ENCODE results near the gene MFF. TPM values are rescaled to one million over a fixed set of nuclear protein-coding genes. Genes with fewer than 3 reads are reported as not detected.

Gene MFF
- polyA plus RNA-seq, 1 of the 3 experiments (the other 2 are of a cell fraction), result 51.0 TPM

DNA sequence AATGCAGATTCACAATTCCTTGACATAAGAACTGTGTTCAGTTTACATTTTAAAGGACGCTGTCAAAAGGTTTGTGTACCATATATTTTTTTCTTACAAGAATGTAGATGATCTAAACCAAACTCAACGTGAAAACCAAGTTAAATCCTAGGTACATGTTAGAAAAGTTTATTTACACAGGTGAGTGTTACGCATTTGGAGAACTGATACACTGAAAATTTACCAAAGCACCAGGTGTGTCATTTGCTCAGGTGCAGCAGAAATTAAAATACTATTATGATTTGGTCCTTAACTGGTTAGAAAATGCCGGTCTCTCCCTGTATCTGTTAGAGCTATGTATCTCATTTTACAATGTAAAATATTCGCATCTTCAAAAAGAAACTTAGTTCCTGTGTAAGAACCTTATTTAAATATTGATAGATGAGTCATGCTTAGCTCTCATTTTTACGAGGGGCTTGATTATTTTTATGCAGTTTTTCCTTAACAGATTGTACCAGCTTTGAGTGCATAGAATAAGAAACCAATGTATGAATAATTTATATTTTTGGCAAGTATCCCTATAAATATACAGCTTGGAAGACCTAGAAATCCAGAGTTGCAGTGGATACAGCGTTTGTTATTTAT is 25.1 kb downstream of the MFF start:
- Histone ChIP-seq H3K9me3 (no peaks in the 10 kb centered on the region), H3K36me3 (replicated peaks in 1 of 2; ENCODE audit: control insufficient read depth in 1 of 2, insufficient read depth in 2 of 2, low read length in 1 of 2) (peaks cover 29 to 77% of the 10 kb centered on the region in 2 experiments), H3K79me2 (ENCODE audit: insufficient read depth) (no peaks in the 10 kb centered on the region), H3K4me2 (no peak overlapping the region), H3F3A (replicated peaks; ENCODE audit: insufficient read depth) (no peaks in the 10 kb centered on the region), H4K20me1 (ENCODE audit: insufficient read depth) (no peaks in the 10 kb centered on the region), H3K4me1 (ENCODE audit: control insufficient read depth in 1 of 2, insufficient read depth in 2 of 2, low read depth in 1 of 2, low read length in 1 of 2) (no peaks in the 10 kb centered on the region), H3K4me3 (ENCODE audit: low read depth in 2 of 2, low read length in 1 of 2) (no peak overlapping the region), H2AFZ (ENCODE audit: low read depth) (no peak overlapping the region), H3K27ac (ENCODE audit: low read depth in 2 of 2, low read length in 1 of 2) (no peak overlapping the region), H3K27me3 (ENCODE audit: insufficient read depth) (no peaks in the 10 kb centered on the region), H3K9ac (no peak overlapping the region), H3K9me2 (no peaks in the 10 kb centered on the region)
- no peak for DNase-seq
- 92% methylated on average over 7 of the region's 7 CpGs for WGBS (ENCODE audit: low lambda C conversion rate)
- POLR2A ChIA-PET, result no interaction called here
- TF ChIP-seq FOXM1 (IDR thresholded peaks at IDR 0.05; ENCODE audit: low read depth), result no peak
- no peak for TF ChIP-seq MXI1 (IDR thresholded peaks at IDR 0.05; ENCODE audit: low read depth, low read length)
- no peak for TF ChIP-seq RXRA (IDR thresholded peaks at IDR 0.05; ENCODE audit: borderline replicate concordance, low read depth)
- no peak for TF ChIP-seq JUND (IDR thresholded peaks at IDR 0.05)
- no peak for TF ChIP-seq SIN3A (IDR thresholded peaks at IDR 0.05; ENCODE audit: borderline replicate concordance, low read depth, low read length)
- TF ChIP-seq ELF1 (IDR thresholded peaks at IDR 0.05), result no peak
- no peak for TF ChIP-seq TAF1 (IDR thresholded peaks at IDR 0.05; ENCODE audit: borderline replicate concordance, low read depth, low read length)
- TF ChIP-seq, protein P1, sequence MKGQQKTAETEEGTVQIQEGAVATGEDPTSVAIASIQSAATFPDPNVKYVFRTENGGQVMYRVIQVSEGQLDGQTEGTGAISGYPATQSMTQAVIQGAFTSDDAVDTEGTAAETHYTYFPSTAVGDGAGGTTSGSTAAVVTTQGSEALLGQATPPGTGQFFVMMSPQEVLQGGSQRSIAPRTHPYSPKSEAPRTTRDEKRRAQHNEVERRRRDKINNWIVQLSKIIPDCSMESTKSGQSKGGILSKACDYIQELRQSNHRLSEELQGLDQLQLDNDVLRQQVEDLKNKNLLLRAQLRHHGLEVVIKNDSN (IDR thresholded peaks at IDR 0.05; ENCODE audit: borderline replicate concordance, low read depth), result no peak
- TF ChIP-seq, protein P2, sequence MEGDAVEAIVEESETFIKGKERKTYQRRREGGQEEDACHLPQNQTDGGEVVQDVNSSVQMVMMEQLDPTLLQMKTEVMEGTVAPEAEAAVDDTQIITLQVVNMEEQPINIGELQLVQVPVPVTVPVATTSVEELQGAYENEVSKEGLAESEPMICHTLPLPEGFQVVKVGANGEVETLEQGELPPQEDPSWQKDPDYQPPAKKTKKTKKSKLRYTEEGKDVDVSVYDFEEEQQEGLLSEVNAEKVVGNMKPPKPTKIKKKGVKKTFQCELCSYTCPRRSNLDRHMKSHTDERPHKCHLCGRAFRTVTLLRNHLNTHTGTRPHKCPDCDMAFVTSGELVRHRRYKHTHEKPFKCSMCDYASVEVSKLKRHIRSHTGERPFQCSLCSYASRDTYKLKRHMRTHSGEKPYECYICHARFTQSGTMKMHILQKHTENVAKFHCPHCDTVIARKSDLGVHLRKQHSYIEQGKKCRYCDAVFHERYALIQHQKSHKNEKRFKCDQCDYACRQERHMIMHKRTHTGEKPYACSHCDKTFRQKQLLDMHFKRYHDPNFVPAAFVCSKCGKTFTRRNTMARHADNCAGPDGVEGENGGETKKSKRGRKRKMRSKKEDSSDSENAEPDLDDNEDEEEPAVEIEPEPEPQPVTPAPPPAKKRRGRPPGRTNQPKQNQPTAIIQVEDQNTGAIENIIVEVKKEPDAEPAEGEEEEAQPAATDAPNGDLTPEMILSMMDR (IDR thresholded peaks at IDR 0.05), result no peak
- TF ChIP-seq POLR2AphosphoS5 (IDR thresholded peaks at IDR 0.05; ENCODE audit: low read depth, low read length), result no peak
- CTCF ChIA-PET, result no interaction called here

DNA sequence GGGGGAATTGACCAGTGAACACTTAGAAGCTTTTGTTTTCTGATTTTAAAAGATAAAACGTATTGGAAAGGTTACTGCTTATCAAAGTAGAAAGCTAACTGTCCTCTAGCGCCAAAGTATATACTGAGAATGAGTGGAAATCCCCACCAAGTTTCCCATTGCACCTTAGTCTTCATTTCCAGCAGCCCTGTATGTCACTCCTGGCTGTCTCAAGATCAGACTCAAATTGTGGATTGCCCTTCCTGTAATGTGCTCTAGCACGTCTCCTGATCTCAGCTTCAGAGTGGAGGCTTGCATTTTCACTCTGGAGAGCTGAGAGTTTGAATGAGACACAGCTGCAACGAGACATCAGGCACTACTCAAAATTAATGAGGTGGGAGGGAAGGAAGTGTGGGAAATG is 26.6 kb downstream of the MFF start:
- ChIA-PET POLR2A (no interaction called here), CTCF (no interaction called here)
- H4K20me1 ChIP-seq (ENCODE audit: insufficient read depth), result no peaks in the 10 kb centered on the region
- H3F3A ChIP-seq (replicated peaks; ENCODE audit: insufficient read depth), result no peaks in the 10 kb centered on the region
- DNase-seq, result no peak
- no peak overlapping the region for H2AFZ ChIP-seq (ENCODE audit: low read depth)
- H3K27me3 ChIP-seq (ENCODE audit: insufficient read depth), result no peaks in the 10 kb centered on the region
- no peaks in the 10 kb centered on the region for H3K9me3 ChIP-seq
- no peak overlapping the region for H3K9ac ChIP-seq
- no peak overlapping the region for H3K27ac ChIP-seq (ENCODE audit: low read depth in 2 of 2, low read length in 1 of 2)
- no peak overlapping the region for H3K4me3 ChIP-seq (ENCODE audit: low read depth in 2 of 2, low read length in 1 of 2)
- H3K4me2 ChIP-seq, result no peak overlapping the region
- no peaks in the 10 kb centered on the region for H3K9me2 ChIP-seq
- no peaks in the 10 kb centered on the region for H3K4me1 ChIP-seq (ENCODE audit: control insufficient read depth in 1 of 2, insufficient read depth in 2 of 2, low read depth in 1 of 2, low read length in 1 of 2)
- 92% methylated on average over 4 of the region's 4 CpGs for WGBS (ENCODE audit: low lambda C conversion rate)
- no peaks in the 10 kb centered on the region for H3K79me2 ChIP-seq (ENCODE audit: insufficient read depth)
- peaks cover 29 to 77% of the 10 kb centered on the region in 2 experiments for H3K36me3 ChIP-seq (replicated peaks in 1 of 2; ENCODE audit: control insufficient read depth in 1 of 2, insufficient read depth in 2 of 2, low read length in 1 of 2)
- no peak for TF ChIP-seq SMC3 (IDR thresholded peaks at IDR 0.05; ENCODE audit: low read depth, low read length)
- TF ChIP-seq POLR2AphosphoS5 (IDR thresholded peaks at IDR 0.05; ENCODE audit: low read depth, low read length), result no peak
- TF ChIP-seq GATA2 (CRISPR knock-in tag; IDR thresholded peaks at IDR 0.05), result no peak
- TF ChIP-seq RFX5 (IDR thresholded peaks at IDR 0.05; ENCODE audit: low read length), result no peak
- no peak for TF ChIP-seq RCOR1 (IDR thresholded peaks at IDR 0.05; ENCODE audit: low read length)
- no peak for TF ChIP-seq NRF1 (IDR thresholded peaks at IDR 0.05; ENCODE audit: low read depth, low read length)
- TF ChIP-seq, protein P3, sequence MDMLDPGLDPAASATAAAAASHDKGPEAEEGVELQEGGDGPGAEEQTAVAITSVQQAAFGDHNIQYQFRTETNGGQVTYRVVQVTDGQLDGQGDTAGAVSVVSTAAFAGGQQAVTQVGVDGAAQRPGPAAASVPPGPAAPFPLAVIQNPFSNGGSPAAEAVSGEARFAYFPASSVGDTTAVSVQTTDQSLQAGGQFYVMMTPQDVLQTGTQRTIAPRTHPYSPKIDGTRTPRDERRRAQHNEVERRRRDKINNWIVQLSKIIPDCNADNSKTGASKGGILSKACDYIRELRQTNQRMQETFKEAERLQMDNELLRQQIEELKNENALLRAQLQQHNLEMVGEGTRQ (IDR thresholded peaks at IDR 0.05; ENCODE audit: borderline replicate concordance, low read depth, low read length), result no peak
- TF ChIP-seq, protein P4, sequence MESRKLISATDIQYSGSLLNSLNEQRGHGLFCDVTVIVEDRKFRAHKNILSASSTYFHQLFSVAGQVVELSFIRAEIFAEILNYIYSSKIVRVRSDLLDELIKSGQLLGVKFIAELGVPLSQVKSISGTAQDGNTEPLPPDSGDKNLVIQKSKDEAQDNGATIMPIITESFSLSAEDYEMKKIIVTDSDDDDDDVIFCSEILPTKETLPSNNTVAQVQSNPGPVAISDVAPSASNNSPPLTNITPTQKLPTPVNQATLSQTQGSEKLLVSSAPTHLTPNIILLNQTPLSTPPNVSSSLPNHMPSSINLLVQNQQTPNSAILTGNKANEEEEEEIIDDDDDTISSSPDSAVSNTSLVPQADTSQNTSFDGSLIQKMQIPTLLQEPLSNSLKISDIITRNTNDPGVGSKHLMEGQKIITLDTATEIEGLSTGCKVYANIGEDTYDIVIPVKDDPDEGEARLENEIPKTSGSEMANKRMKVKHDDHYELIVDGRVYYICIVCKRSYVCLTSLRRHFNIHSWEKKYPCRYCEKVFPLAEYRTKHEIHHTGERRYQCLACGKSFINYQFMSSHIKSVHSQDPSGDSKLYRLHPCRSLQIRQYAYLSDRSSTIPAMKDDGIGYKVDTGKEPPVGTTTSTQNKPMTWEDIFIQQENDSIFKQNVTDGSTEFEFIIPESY (IDR thresholded peaks at IDR 0.05; ENCODE audit: borderline replicate concordance, low read depth), result no peak
- no peak for TF ChIP-seq TCF12 (IDR thresholded peaks at IDR 0.05)
- TF ChIP-seq YY1 (IDR thresholded peaks at IDR 0.05; ENCODE audit: low read depth), result no peak
- no peak for TF ChIP-seq SIN3A (IDR thresholded peaks at IDR 0.05; ENCODE audit: borderline replicate concordance, low read depth, low read length)
- TF ChIP-seq, protein P5, sequence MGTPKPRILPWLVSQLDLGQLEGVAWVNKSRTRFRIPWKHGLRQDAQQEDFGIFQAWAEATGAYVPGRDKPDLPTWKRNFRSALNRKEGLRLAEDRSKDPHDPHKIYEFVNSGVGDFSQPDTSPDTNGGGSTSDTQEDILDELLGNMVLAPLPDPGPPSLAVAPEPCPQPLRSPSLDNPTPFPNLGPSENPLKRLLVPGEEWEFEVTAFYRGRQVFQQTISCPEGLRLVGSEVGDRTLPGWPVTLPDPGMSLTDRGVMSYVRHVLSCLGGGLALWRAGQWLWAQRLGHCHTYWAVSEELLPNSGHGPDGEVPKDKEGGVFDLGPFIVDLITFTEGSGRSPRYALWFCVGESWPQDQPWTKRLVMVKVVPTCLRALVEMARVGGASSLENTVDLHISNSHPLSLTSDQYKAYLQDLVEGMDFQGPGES (IDR thresholded peaks at IDR 0.05; ENCODE audit: low read depth, low read length), result no peak
